Activated naive CD4-positive, alpha-beta T cell treated with anti-CD3 and anti-CD28 coated beads, Interleukin-2, amount 50 U/mL, for 24 hours (primary cell): Measurements from ENCODE around the gene KLF6.
A peak's percentile ranks its signal among the peaks of the same experiment; 100 is the strongest.

Experiments
- H3K27ac Mint-ChIP-seq: one replicate; pipeline ENCODE4 v1.8.0; 2021; ENCODE audit warnings: mild to moderate bottlenecking, mixed read lengths
- H3K27me3 Mint-ChIP-seq: one replicate; pipeline ENCODE4 v1.8.0; 2021; ENCODE audit warnings: mixed read lengths
- H3K36me3 Mint-ChIP-seq: one replicate; pipeline ENCODE4 v1.8.0; 2021; ENCODE audit warnings: mixed read lengths
- H3K4me1 Mint-ChIP-seq: one replicate; pipeline ENCODE4 v1.8.0; 2021; ENCODE audit warnings: mixed read lengths
- H3K4me3 Mint-ChIP-seq: one replicate; pipeline ENCODE4 v1.8.0; 2021; ENCODE audit warnings: mild to moderate bottlenecking, mixed read lengths
- H3K9me3 Mint-ChIP-seq: one replicate; pipeline ENCODE4 v1.8.0; 2021; ENCODE audit warnings: mixed read lengths

The KLF6 gene

DNA sequence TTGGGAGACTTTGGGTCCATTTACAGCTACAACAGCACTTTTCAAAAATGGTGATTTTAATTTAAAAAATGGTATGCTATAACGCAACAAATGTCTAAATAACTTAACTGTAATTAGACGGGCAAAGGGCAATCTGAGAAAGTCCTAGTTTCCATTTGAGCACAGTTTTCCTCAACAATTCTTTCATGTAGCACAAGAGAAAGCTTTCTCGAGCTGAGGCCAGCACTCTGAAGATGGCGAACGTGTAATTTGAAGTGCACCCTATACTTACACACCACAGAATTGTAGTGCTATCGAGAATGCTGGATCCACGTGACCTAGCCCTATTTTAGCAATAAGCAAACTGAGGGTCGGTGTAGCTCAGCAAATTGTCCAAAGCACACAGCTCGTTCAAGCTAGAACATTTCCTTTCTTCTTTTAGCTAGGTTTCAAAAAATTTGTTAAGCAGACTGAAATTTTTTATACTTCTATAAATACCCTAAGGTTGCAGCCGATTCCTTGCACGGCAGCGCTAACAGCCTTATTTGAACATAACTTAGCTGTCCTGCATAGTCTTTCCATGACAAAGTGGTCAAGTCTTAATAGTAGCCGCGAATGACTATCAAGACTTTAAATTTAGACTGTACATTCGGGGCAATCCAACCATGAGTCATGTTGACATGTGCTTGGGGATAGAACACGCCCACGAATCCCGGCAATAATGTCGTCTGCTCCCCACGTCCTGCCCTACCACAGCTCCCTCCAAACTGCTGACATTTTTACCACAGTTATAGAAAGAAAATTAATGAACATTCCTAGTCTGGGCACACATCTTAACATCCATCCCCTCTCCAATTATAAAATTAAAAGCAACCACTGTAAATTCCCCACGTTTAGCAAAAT lies 10.0 kb downstream of the KLF6 start:
- Mint-ChIP-seq H3K4me3 (peak overlapping the region; percentile 37), H3K27ac (peak overlapping the region; percentile 68), H3K36me3 (peaks cover 25% of the 10 kb centered on the region), H3K4me1 (peaks cover 46% of the 10 kb centered on the region), H3K9me3 (no peaks in the 10 kb centered on the region), H3K27me3 (no peaks in the 10 kb centered on the region)

DNA sequence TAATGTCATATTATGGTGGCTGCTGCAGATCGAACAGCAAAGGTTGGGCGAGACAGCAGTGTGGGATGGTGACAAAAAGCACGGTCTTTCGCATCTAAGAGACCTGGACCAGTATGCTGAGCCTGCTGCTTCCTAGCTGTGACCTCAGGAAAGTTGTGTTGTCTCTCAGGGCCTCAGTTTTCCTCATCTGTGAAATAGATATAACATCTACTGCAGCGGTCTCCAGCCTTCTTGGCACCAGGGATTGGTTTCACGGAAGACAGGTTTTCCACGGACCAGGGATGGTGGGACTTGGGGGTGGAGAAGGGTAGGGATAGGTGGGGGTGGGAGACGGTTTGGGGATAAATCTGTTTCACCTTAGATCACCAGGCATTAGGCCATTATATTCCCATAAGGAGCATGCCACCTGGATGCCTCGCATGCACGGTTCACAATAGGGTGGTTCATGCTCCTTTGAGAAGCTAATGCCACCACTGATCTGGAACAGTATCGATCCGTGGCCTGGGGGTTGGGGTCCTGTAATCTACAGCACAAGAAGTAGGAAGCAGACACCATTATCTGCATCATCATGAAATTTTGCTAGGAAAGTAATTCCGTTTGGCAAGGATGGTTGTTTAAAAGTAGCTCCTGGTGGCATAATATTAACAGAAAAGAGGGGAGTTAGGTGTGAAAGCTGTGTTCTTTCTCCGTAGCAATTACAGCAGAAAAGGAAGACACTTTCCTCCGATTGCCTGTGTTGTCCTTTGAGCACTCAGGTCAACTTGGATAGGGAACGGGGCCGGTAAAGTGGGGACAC lies 10.8 kb downstream of the KLF6 start:
- peaks cover 38% of the 10 kb centered on the region for H3K4me1 Mint-ChIP-seq
- H3K36me3 Mint-ChIP-seq, result peaks cover 21% of the 10 kb centered on the region
- no peak overlapping the region for H3K4me3 Mint-ChIP-seq
- no peaks in the 10 kb centered on the region for H3K9me3 Mint-ChIP-seq
- H3K27me3 Mint-ChIP-seq, result no peaks in the 10 kb centered on the region
- H3K27ac Mint-ChIP-seq, result peak overlapping the region; percentile 3

DNA sequence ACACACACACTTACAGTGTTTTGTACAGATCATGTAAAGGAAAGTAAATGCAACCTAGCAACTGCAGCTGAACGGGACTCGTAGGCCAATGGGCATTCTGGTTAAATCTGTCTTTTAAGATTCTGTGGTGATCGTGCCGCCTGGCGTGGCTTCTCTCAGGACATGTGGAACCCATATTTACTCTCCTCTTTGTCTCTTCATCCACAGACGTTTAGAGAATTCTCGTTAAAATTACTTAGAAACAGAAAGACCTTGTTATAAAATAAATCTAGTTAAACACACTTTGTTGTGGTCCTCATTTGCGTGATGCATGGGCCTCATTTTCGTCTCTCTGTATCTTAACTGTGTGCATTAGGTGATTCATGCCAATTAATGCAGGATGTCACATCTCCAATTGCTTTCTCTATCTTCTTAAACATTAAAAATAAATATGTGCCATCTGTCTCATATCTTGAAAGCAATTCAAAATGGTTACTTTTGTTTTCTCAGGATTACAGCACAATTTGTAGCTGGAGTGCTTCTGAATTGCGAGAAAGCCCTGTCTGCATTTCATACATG lies 11.5 kb downstream of the KLF6 start:
- Mint-ChIP-seq H3K27me3 (no peaks in the 10 kb centered on the region), H3K9me3 (no peaks in the 10 kb centered on the region), H3K36me3 (peaks cover 16% of the 10 kb centered on the region), H3K27ac (no peak overlapping the region), H3K4me1 (peaks cover 36% of the 10 kb centered on the region), H3K4me3 (no peak overlapping the region)

DNA sequence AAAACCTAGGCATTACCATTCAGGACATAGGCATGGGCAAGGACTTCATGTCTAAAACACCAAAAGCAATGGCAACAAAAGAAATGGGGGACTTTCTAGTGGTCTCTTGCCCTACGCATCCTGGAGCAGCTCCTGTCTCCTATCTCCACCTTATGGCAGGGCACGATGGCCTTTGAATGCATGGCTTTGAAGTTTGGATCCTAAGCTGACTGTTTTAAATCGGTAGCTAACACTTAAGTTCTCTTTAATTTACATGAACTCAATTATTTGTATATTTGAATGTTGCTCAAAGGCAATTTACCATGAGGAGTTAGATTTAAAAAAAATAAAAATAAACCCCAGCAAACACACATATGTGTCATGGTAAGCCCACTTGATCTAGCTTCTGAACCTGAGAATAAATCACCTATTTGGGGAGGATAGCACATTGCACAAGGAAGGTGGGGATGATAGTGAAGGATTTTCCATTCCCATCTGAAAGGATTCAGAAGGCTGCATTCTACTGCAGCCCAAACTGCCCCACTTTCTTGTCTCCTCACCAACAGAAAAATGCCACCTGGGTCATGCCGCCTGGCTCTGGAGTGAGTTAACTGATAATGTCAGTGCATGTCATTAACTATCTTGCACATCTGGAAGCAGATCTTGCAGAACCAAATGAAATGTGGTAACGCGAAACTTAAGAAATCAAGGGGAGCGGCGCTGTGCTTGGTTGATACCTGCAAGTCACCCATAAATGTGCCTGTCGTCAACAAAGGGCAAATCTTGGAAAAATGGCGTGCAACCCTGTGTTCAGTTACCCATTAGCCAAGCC lies 12.4 kb downstream of the KLF6 start:
- Mint-ChIP-seq H3K4me3 (no peak overlapping the region), H3K27ac (no peak overlapping the region), H3K4me1 (peaks cover 28% of the 10 kb centered on the region), H3K9me3 (no peaks in the 10 kb centered on the region), H3K36me3 (peaks cover 10% of the 10 kb centered on the region), H3K27me3 (no peaks in the 10 kb centered on the region)

DNA sequence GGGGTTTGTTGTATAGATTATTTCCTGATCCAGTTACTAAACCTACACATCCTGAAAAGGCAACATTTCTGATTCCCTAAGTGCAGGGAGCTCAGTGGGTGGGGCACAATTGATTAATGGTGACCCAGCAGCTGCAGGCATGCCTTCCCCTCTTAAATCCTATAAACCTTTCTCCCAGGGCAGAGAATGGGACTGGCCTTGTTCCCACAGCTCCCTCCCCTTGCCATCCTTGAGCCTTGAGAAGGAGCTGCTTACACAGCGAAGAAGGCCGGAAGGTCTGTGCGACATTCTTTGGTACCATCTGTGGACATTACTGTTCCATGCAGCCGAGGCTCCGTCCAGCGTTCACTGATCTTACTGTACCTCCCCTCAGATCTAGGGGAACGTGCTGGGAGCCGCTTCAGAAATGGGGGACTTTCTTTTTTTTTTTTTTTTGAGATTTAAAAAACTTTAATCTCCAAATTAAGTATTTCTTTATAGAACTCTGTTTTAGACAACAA lies 14.3 kb downstream of the KLF6 start:
- peaks cover 5% of the 10 kb centered on the region for H3K36me3 Mint-ChIP-seq
- peaks cover 18% of the 10 kb centered on the region for H3K4me1 Mint-ChIP-seq
- no peak overlapping the region for H3K27ac Mint-ChIP-seq
- H3K27me3 Mint-ChIP-seq, result no peaks in the 10 kb centered on the region
- no peak overlapping the region for H3K4me3 Mint-ChIP-seq
- H3K9me3 Mint-ChIP-seq, result no peaks in the 10 kb centered on the region

DNA sequence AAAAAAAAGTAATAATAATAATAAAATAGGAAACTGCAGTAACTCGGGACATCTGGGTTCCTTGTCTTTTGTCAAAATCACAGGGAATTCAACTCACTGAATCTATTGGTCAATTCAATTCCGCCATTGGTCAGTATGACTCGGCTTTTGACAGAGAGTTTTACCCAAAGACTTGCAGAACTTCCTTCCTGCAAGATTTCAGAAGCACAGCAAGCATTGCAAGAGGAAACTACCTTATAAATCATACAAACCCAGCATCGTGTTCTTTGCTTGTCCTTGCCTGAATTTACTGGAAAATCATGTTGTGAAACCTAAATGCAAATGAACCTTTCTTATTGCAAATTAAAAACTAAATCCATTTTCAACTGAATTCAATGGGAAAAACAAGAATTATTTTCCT lies 15.5 kb downstream of the KLF6 start:
- Mint-ChIP-seq H3K27ac (no peak overlapping the region), H3K4me1 (peaks cover 24% of the 10 kb centered on the region), H3K4me3 (no peak overlapping the region), H3K36me3 (no peaks in the 10 kb centered on the region), H3K9me3 (no peaks in the 10 kb centered on the region), H3K27me3 (no peaks in the 10 kb centered on the region)

DNA sequence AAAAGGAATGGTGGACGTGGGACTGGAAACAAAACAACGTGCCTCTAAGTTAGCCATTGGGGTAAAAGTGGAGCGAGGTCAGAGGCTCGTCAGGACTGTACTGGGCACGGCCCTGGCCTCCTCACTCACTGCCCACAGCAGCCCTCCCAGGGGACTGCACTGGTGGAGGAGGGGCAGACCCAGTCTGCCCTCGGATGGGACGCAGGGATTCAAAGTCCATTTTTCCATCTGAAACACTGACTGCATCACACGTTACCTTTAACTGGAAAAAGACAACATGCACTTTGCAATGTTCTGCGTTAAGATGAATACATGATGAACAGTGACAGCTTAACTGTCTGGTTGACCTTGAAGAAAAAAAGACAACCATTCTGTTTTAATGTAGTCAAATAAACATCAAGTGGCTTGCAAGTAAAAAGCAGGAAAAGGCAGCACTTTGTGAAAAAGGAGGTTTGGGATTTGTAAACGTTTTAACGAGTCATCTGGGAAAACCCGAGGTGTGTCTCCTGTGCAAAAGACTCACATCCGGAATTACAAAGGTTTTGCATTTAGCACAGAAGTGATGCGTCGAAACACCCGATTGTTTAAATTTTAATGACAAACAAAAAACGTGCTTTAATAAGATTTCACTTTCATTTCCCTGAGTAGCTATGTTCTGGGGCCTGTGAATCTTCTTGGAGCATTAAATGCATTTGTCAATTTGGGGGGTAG lies 18.8 kb downstream of the KLF6 start:
- Mint-ChIP-seq H3K4me1 (peaks cover 49% of the 10 kb centered on the region), H3K9me3 (no peaks in the 10 kb centered on the region), H3K27me3 (no peaks in the 10 kb centered on the region), H3K4me3 (no peak overlapping the region), H3K36me3 (no peaks in the 10 kb centered on the region), H3K27ac (no peak overlapping the region)

DNA sequence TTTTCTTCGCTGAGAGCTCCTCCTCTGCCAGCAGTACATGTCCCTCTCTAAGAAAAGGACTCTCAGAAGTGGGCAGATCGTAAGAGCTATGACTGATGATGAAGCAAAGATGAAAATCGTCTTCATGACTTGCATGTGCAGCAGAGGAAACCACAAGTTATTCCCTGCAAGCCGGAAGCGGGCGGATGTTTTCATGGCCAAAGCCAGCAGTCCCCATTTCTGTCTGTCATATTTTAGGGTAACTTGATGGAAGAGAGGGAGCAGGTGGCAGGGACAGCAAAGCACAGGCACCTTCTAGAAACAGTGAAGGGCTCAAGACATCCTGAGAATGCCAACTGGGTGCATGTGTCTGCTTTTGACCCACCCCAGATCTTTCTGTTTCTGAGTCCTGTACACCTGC lies 19.9 kb downstream of the KLF6 start:
- Mint-ChIP-seq H3K36me3 (peaks cover 1% of the 10 kb centered on the region), H3K9me3 (no peaks in the 10 kb centered on the region), H3K27ac (peak overlapping the region; percentile 35), H3K27me3 (no peaks in the 10 kb centered on the region), H3K4me3 (peak overlapping the region; percentile 76), H3K4me1 (peaks cover 59% of the 10 kb centered on the region)

DNA sequence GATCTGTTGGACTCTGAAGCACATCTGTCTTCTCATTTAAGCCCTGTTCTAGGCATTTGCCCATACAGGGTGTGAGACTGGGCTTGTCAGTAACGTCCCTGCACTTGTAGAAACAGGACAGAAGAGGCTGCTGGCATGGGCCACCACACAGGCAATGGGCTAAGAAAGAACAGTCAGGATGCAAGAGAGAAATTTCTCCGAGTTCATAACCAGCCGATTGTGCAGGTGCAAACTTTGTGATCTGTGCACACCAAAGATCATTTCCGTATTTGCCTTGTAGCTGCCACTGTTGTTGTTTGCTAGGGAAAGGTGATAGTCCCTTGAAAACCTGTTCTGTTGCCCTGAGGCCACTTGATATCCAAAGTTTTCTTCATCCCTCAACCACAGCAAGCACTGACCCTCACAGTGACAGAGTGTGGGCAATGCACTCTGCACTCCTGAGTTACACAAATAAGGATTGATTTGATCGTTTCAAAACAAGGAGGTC lies 20.3 kb downstream of the KLF6 start:
- peak overlapping the region; percentile 35 for H3K27ac Mint-ChIP-seq
- H3K4me1 Mint-ChIP-seq, result peaks cover 60% of the 10 kb centered on the region
- H3K36me3 Mint-ChIP-seq, result peaks cover 1% of the 10 kb centered on the region
- no peaks in the 10 kb centered on the region for H3K27me3 Mint-ChIP-seq
- peak overlapping the region; percentile 76 for H3K4me3 Mint-ChIP-seq
- H3K9me3 Mint-ChIP-seq, result no peaks in the 10 kb centered on the region

DNA sequence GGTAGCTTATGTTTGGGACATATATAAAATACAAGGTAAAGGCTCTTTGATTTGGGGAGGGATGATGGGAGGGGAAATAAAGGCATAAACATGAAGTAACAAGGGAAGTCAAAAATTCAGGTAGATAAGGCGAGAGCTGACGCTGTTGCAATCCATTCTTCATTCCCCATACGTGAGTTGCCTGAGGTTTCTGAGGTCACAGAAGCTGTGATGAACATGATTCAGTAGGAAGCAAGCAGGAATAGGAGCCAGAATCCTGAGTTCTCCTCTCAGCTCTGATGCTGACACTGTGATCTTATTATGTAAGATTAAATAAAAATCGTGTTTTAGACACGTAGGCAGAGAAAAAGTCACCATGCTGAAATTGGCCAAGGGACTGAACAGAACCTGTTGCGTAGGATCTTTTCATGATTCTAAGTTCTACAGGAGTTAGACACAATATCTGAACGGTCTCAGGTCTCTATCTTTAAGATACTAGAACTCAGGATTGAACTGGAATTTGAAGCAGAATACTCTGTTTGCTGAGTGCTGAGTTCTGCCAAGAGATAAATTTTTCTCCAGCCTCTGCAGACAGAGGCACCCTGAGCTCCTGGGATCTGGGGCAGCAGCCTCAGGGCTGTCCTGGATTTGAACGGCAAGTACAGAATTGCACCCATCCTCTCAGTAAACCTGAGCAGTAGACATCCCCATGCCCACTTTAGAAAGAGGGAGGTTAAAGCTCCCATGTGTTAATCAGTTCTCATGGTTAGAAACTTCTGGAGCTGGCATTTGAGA lies 21.0 kb downstream of the KLF6 start:
- Mint-ChIP-seq H3K36me3 (peaks cover 1% of the 10 kb centered on the region), H3K4me3 (no peak overlapping the region), H3K27ac (peak overlapping the region; percentile 77), H3K4me1 (peaks cover 65% of the 10 kb centered on the region), H3K9me3 (no peaks in the 10 kb centered on the region), H3K27me3 (no peaks in the 10 kb centered on the region)

DNA sequence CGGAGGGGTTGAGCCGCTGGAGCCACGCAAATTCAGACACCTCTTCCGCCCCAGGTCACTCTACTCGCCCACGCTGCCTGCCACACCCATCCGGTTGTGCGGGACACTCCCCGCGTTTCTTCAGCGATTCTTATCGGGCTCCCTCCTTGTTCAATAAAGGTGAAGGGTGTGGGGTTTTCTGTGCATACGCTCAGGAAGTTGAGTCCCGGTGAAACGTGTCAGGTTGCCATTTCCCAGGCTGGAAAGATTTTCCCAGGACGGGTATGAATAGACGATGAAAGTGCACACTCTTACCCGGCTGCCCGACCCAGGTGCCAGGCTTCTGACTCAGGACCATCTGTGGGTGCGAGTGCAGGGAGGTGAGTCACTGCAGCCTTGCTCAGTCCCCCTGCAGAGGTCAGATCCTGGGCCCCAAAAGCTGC lies 22.0 kb downstream of the KLF6 start:
- no peak overlapping the region for H3K27ac Mint-ChIP-seq
- no peak overlapping the region for H3K4me3 Mint-ChIP-seq
- peaks cover 1% of the 10 kb centered on the region for H3K36me3 Mint-ChIP-seq
- no peaks in the 10 kb centered on the region for H3K9me3 Mint-ChIP-seq
- H3K27me3 Mint-ChIP-seq, result no peaks in the 10 kb centered on the region
- H3K4me1 Mint-ChIP-seq, result peaks cover 66% of the 10 kb centered on the region

DNA sequence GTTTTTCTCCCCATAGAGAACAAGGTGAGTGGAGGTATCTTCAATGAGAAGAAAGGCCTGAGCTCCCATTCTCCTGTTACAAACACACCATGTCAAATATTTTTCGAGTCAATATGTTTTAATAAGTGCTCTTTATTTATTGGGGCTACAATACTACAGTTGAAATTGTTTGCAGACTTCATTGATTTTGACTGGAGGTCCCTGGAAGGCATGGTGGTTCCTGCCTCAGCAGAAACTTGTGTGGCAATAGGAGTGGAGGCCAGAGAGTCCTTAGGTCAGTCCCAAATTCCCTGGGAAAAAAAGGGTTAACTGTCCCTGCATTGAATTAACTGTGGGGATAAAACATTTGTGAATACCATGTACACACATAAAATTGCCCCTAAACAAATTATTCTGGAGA lies 22.7 kb downstream of the KLF6 start:
- no peaks in the 10 kb centered on the region for H3K27me3 Mint-ChIP-seq
- peaks cover 1% of the 10 kb centered on the region for H3K36me3 Mint-ChIP-seq
- H3K4me3 Mint-ChIP-seq, result no peak overlapping the region
- peaks cover 73% of the 10 kb centered on the region for H3K4me1 Mint-ChIP-seq
- no peaks in the 10 kb centered on the region for H3K9me3 Mint-ChIP-seq
- peak overlapping the region; percentile 30 for H3K27ac Mint-ChIP-seq

DNA sequence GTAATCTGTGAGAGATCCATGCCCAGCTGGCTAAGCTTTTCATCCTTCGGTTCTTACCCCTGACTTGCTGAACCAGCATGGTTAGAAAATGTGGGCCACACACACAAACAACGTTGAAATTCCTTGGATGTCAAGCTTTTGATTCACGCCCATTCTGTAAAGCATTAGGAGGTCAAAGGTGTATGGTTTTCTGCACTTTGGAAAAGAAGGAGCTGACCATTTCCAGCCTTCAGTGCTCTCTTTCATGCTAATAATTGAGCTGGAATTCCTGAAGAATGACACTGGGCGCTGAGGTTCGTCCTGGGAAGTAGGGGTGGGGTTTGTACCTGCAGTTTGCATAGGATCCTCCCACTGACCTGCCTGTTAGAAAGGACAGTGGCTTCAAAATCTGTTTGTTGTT lies 23.1 kb downstream of the KLF6 start:
- Mint-ChIP-seq H3K4me3 (no peak overlapping the region), H3K36me3 (peaks cover 1% of the 10 kb centered on the region), H3K4me1 (peaks cover 77% of the 10 kb centered on the region), H3K9me3 (no peaks in the 10 kb centered on the region), H3K27me3 (no peaks in the 10 kb centered on the region), H3K27ac (peak overlapping the region; percentile 30)
